ENCODE measurements around the gene MYO5A.
"Not testable (repeated sequence)": the region's sequence is repeated elsewhere in the genome, so short reads cannot be mapped to it uniquely, and the experiment has no call there.

MYO5A gene

DNA sequence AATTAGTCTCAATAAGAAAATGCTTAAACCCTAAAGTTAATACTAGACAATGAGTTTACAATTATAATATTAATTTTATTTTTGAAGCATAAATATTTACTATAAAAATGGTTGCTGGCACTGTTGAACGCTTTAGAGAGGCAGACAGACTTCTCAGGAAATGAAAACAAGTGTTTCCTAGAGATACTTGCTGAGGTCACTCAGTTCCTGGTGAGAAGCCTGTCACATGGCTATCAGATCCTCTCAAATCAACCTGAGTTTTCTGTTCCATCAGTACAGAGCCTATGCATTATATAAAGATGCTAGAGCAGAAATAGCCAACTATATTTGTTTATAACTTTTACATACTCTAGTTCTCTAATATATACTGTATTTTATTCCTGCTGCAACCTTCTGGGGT, 109.2 kb downstream of the MYO5A start:
- DNase-seq (ENCODE audit: low read depth): no peak

GRCh38 chr15:52417957-52418356, 110.7 kb downstream of the MYO5A start:
- DNase-seq (ENCODE audit: low read depth): no peak

DNA sequence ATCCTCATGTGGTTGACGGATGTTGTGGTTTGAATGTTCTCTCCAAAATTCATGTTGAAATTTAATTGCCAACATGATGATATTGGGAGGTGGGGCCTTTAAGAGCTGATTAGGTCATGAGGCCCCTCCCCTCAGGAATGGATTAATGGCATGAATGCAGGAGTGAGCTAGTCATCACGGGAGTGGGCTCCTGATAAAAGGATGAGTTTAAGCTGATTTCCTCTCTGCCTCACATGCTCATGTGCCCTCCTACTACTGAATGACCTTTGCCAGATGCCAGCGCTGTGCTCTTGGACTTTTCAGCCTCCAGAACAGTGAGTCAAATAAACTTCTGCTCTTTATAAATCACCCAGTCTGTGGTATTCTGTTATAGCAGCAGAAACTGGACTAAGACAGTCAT, 111.2 kb downstream of the MYO5A start:
- no peak for DNase-seq (ENCODE audit: low read depth)

DNA sequence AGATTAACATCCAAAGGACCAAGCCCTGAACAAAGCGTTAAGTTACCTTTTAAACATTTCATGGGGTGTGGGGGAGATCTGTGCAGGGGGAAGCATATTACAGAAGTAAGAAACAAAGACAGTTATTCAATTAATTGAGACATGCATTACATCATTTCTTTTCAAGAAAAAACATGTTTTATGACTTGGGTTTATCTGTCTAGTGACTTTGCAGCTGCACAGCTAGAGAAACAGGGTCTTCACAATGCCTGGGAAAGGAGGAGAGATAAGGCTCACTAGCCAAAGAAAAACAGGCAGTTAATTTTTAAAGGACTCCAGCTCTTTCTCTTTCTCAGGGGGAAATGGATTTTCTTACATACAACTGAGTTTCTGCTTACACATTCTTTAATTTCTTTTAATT, 112.1 kb downstream of the MYO5A start:
- not testable (repeated sequence) for DNase-seq (ENCODE audit: low read depth)

DNA sequence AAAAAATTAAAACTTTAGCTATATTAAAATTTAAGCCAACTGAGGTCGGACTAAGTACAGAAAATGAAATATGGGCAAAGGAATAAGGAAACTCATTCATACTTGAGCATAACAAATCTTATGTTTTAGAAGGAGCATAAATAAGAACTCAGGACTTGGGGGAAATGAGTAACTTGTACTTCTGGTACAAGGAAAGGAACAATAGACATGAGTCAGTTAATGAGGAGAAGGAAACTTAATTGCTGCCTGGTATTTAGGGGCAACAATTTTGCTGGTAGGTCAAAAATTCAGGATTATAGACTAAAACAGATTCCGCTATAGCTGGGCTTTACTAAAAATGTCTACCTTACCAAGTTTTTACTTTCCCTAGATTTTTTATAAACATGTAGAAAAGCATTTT, 113.1 kb downstream of the MYO5A start:
- DNase-seq (ENCODE audit: low read depth): no peak

DNA sequence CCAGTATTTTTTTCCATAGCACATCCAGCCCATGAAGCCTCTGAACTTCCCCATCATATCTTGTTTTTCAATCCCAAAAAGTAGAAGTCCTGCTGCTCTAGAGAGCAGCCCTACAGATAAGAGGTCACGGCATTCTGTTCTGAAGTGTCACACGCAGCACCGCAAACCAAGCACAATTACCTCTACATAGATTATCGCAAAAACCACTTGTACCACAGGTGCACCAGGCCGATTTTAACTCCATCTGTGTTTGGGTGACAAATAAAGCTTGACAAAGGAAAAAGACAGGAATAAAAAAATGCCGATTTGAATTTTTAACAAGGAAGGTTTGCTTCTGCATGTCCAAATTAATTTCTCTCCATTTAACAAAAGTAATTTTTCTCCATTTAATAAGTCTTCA, 113.7 kb downstream of the MYO5A start:
- no peak for DNase-seq (ENCODE audit: low read depth)

DNA sequence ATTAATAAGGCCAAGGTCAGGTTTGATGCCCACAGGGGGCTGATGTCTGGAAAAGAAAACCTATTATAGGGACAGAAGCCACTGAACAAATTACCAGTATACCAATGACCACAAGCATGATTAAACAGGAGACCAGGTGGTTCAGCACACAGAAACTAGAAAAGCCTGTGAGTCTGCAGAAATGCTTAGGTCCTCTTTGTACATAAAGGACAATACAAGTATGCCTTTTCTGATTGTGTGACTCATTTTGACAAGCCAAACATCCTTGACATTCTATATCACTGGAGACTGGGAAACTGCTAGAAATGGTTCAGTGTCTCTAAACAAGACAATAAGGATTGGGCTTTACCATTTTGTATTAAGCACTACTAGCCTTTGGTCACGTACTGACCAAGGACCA, 119.9 kb downstream of the MYO5A start:
- DNase-seq (ENCODE audit: low read depth): no peak

- no peak for DNase-seq (ENCODE audit: low read depth)
Measured at GRCh38 chr15:52407374-52407773, 121.3 kb downstream of the MYO5A start.

DNA sequence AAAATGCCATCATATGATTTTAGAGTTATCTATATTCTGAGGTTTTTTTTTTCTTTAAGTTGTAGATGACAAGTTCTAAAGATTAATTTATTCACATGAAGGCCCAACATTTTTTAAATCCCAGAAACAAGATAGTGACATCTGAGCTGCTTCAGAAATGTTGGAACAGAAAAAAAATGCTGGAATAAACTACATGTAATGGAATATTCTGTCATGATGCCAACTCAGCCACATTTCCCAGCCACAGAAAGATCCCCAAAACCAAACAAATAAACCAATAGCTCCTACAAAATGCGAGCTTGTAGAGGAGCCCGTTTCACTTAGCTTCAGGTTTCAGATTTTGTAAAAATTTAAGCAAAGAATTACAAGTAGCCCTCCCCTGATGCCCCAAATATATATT, 122.1 kb downstream of the MYO5A start:
- DNase-seq (ENCODE audit: low read depth): no peak

DNA sequence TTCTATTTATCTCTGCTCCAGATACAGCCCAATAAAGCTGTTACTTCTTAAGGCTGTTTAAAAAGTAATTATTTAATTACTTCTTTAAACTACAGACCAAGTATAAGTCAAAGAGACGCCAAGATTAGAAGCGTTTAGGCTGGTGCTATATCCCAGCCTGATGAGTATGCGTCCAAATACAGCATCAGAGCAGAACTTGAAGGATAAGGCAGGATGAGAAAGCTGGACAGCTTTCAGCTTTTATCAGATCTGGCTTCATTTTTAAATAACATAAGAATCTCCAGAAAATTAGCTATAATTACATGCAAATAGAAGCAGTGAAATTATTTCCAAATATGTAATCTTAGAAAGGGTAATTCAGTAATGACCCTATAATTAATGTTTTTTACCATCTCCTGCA, 122.8 kb downstream of the MYO5A start:
- DNase-seq (ENCODE audit: low read depth): no peak

- DNase-seq (ENCODE audit: low read depth): no peak
Measured at GRCh38 chr15:52397118-52397517, 131.6 kb downstream of the MYO5A start.

DNA sequence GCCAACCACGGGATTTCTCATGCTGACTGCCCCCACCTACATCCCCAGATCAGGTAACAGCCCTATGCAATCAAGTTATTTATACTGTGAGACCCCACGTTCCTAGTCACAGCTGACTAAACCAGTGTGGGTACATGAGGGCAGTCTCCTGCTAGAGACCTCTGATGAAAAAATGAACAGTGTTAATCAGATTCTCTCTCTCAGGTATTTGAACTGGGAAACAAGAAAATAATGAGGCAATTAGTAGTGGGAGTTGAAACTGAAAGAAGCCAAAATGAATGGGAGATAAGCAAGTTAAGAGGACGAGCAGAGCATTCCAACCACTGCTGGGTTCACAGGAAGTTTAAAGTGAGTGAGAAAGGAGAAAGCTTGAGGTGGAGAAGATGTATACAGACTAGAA, 134.6 kb downstream of the MYO5A start:
- no peak for DNase-seq (ENCODE audit: low read depth)

- DNase-seq (ENCODE audit: low read depth): no peak
Measured at GRCh38 chr15:52392008-52392687, 136.5 kb downstream of the MYO5A start.

- DNase-seq (ENCODE audit: low read depth): no peak
Measured at GRCh38 chr15:52391069-52391468, 137.6 kb downstream of the MYO5A start.

- no peak for DNase-seq (ENCODE audit: low read depth)
Measured at GRCh38 chr15:52385670-52386069, 143.0 kb downstream of the MYO5A start.

- no peak for DNase-seq (ENCODE audit: low read depth)
Measured at GRCh38 chr15:52383100-52383588, 145.5 kb downstream of the MYO5A start.

GRCh38 chr15:52382647-52383046, 146.0 kb downstream of the MYO5A start:
- DNase-seq (ENCODE audit: low read depth): no peak

GRCh38 chr15:52379395-52380106, 149.1 kb downstream of the MYO5A start:
- no peak for DNase-seq (ENCODE audit: low read depth)

GRCh38 chr15:52378746-52379394, 149.8 kb downstream of the MYO5A start:
- DNase-seq (ENCODE audit: low read depth): no peak

- DNase-seq (ENCODE audit: low read depth): no peak
Measured at GRCh38 chr15:52370010-52370409, 158.7 kb downstream of the MYO5A start.

DNA sequence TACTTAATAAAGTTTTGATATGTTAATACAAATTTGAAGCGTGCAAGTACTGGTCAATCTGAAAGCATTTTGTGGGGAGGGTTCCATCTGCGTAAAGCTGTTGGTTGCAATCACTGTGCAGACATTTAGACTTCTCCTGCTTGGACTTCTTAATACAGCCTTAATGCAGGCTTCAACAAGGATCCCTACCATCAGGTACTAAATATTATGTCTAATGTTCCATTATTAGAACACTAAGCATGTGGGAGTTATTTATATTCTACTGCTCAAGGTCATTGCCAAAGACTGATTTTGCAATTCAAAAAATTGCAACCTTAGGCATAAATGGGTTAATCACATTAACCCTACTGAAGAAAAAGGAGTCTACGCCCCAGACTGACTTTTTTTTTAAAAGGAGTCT, 159.2 kb downstream of the MYO5A start:
- DNase-seq (ENCODE audit: low read depth): no peak

DNA sequence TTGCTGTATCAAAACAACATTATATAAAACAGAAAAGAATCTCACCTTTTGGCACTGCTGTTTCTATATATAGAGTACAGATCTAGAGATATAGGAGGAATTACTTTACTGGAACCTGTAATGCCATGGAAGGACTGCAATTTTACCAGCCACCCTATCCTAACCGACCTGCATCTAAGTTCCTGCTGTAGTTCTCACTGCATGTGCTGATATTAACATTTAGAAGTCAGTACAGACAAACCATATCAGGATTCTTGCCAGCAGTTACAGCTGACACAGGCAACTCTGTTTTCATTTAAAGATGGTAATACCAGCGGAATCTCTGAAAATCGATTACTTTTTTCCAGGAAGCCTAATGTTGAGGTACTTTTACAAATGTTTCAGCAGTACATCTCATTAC, 159.7 kb downstream of the MYO5A start:
- no peak for DNase-seq (ENCODE audit: low read depth)

DNA sequence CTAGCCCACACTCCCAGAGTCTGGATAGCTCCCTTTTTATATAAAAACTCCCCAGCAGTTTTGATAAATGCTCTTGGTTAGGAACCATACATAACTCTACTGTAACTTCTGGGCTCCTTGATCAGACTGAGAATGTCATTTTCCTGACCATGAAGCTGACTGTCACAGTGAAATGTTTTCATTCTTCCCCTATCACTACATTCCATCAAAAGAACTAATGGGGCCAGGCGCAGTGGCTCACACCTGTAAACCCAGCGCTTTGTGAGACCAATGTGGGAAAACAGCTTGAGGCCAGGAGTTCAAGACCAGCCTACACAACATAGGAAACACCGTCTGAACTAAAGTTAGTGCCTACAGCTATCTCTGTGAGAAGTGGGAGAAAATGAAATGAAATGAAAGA, 160.3 kb downstream of the MYO5A start:
- no peak for DNase-seq (ENCODE audit: low read depth)

All from activated T-helper 1 cell treated with Interleukin-2 at 50 U/mL for 16 hours (primary cell).